GM19324 (cell line): Measurements from ENCODE around the gene GPER1.

Experiments
- ATAC-seq: cut with Tn5 transposase; IDR thresholded peaks from one replicate; pipeline ENCODE4 v1.9.1; 2021; ENCODE audit warnings: mild to moderate bottlenecking, moderate library complexity; ENCODE audit not compliant: unreplicated experiment, low FRiP score

GPER1 gene

DNA sequence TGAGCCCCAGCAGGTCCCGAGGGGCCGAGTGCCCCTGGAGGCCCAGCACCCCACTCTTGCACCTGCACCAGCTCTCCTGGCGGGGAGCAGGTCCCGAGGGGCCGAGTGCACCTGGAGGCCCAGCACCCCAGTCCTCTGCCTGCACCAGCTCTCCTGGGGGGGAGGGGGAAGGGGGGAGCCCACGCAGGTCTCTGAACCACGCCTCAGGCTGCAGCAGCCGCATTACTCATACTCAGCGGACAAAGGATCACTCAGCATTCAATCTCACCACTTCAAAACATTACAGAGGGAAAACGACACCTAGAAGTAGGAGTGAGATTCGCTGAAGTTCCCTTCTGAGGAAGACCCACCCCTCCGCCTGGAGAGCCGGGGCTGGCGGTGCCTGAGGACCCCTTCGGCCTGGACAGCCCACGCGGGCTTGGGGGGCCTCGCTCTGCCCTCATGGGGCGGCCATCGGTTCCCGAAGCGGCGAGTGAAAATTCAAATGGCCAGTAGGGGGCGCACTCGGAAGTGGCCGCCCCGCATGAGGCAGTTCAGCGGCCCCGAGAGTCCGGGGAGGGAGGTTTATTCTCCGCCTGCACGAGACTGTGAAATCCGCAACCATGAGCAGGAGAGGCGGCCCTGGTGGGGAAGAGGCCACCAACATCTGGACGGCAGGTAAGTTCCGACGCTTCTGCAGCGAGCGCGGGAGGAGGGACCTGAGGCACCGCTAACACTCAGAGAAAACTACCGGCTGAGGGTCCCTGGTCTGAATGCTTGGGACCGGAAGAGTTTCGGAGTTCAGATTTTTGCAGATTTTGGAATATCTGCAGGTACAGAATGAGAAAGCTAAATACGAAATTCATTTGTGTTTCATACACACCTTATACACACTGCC, 1.1 kb upstream of the GPER1 start:
- ATAC-seq = peak; percentile 74

GRCh38 chr7:1087465-1087814, 473 bp upstream of the GPER1 start:
- no peak for ATAC-seq

DNA sequence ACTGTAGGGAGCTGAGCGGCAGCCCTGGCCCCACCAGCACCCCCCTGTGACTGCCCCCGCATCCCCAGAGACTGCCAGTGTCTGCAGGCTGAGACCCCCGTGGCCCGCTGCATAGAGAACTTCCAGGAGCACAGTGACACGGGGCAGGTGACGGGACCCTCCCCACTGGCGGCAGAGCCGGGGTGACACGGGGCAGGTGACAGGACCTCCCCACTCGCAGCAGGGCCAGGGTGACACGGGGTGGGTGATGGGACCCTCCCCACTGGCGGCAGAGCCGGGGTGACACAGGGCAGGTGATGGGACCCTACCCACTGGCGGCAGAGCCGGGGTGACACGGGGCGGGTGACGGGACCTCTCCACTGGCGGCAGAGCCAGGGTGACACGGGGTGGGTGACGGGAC, 2.3 kb downstream of the GPER1 start:
- no peak for ATAC-seq

- no peak for ATAC-seq
Observed at GRCh38 chr7:1090686-1091643, 3.1 kb downstream of the GPER1 start.

DNA sequence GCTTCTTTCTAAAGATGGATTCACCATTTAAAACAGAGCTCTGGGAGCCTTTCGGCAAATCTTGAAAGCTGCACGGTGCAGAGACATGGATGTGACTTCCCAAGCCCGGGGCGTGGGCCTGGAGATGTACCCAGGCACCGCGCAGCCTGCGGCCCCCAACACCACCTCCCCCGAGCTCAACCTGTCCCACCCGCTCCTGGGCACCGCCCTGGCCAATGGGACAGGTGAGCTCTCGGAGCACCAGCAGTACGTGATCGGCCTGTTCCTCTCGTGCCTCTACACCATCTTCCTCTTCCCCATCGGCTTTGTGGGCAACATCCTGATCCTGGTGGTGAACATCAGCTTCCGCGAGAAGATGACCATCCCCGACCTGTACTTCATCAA, 3.7 kb downstream of the GPER1 start:
- no peak for ATAC-seq

DNA sequence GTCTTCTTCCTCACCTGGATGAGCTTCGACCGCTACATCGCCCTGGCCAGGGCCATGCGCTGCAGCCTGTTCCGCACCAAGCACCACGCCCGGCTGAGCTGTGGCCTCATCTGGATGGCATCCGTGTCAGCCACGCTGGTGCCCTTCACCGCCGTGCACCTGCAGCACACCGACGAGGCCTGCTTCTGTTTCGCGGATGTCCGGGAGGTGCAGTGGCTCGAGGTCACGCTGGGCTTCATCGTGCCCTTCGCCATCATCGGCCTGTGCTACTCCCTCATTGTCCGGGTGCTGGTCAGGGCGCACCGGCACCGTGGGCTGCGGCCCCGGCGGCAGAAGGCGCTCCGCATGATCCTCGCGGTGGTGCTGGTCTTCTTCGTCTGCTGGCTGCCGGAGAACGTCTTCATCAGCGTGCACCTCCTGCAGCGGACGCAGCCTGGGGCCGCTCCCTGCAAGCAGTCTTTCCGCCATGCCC, 4.3 kb downstream of the GPER1 start:
- no peak for ATAC-seq

DNA sequence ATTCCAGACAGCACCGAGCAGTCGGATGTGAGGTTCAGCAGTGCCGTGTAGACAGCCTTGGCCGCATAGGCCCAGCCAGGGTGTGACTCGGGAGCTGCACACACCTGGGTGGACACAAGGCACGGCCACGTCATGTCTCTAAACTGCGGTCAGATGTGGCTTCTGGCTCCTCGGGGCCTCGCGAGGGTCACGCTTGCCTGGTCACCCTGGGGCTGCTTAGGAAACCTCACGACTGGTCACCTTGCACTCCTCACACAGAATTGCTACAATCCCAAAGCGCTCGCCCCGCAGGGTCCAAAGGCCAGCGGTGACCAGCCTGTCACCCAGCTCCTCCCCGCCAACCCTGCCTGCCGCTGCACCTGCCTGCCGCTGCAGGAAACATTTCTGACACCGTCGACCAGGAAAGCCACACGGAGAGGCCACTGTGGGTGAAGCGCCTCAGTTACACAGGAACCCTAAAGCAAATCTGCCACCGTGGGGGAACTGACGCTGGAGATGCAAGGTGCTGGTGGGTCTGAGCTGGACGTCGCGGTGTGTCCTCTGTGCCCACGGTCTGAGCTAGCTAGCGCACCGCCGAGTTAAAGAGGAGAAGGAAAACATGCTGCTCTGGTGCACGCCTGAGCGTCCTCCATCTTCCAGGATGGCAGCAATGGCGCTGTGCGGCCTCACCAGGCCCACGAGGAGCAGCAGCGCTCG, 5.0 kb downstream of the GPER1 start:
- ATAC-seq = no peak

- no peak for ATAC-seq
Observed at GRCh38 chr7:1093502-1093843, 5.6 kb downstream of the GPER1 start.

DNA sequence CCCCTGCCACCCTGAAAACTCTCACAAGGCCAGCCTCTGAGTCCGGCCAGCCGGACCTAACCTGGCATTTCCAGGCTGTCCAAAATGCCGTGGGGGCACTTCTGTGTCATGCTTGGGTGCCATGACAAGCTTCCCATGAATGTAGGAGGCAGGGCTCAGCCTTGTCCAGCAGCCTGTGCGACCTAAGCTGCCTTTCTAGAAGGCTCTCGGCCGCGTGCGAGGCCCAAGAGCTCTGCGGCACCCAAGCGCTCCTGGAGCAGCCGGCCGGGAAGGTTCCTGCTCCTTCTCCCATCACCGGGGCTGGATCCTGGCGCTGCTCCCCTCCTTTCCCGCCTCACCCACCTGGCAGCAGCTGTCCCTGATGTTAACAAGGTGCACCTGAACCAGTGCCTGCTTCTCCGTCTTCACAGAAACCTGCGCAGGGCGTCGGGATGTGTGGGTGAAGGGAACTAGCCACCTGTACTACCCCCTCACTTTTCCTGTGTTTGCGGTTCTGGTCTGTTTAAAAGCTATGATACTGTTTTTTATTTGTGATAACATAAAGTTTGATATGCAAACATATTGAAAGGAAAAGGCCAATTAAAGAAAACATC, 6.1 kb downstream of the GPER1 start:
- ATAC-seq = no peak

DNA sequence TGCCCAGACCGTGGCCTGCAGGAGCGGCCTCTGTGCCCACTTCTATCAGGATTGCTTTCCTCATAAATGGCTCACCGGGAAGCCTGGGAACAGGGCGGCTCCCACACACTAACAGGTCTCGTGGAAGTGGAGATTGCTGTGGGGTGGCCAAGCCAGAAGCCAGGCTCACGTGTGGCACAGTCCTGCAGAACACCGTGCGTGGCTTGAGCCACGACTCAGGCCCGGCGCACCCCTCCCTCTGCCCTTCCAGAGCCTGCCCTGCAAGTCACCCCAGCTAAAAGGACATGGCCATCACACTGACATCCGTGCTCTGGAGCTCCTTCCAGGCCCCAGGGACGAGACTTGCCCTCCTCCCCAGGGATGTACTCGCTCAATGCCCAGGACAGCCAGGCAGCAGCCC, 7.0 kb downstream of the GPER1 start:
- ATAC-seq = no peak

- ATAC-seq = no peak
Observed at GRCh38 chr7:1095621-1096155, 7.8 kb downstream of the GPER1 start.

GRCh38 chr7:1096156-1097119, 8.5 kb downstream of the GPER1 start:
- ATAC-seq = no peak

GRCh38 chr7:1097120-1097504, 9.2 kb downstream of the GPER1 start:
- no peak for ATAC-seq

- no peak for ATAC-seq
Observed at GRCh38 chr7:1098243-1099153, 10.6 kb downstream of the GPER1 start.

- no peak for ATAC-seq
Observed at GRCh38 chr7:1099154-1099542, 11.2 kb downstream of the GPER1 start.

DNA sequence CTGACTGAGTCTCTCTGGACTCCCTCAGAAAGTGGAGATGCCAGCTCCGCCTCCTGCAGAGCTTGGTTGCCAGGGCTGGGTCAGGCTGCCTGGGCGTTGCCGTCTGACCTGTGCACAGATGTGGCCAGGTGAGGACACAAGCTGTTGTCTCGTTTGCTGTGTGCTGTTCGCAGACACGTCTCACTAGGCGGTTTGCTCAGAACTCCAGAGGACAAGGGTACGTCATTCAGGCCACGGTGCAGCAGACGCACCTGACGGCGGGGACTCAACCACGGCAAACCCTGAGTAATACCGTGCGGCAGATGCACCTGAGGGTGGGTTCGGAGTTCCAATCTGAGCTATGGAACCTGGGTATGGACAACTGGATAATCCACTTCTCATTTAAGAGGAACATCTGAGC, 11.7 kb downstream of the GPER1 start:
- ATAC-seq = no peak

DNA sequence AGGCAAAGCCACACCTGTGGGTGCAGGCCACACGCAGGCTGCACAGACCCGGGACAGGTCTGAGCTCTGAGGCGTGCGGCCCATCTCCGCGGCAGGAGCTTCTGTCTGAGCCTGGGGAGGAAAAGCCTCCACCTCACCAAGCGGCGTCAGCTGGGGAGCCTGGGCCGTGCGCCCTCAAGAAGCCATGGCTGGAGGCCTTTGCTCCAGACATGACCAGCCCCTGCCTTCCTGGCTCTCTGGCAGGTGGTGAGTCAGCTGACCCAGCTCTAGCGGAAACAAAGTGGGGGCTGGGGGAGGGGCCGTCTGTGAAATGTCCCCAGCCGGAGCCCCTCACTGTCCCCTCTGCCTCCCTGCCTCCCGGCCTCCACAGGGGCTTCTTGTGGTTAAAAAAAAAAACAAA, 12.5 kb downstream of the GPER1 start:
- ATAC-seq = no peak

DNA sequence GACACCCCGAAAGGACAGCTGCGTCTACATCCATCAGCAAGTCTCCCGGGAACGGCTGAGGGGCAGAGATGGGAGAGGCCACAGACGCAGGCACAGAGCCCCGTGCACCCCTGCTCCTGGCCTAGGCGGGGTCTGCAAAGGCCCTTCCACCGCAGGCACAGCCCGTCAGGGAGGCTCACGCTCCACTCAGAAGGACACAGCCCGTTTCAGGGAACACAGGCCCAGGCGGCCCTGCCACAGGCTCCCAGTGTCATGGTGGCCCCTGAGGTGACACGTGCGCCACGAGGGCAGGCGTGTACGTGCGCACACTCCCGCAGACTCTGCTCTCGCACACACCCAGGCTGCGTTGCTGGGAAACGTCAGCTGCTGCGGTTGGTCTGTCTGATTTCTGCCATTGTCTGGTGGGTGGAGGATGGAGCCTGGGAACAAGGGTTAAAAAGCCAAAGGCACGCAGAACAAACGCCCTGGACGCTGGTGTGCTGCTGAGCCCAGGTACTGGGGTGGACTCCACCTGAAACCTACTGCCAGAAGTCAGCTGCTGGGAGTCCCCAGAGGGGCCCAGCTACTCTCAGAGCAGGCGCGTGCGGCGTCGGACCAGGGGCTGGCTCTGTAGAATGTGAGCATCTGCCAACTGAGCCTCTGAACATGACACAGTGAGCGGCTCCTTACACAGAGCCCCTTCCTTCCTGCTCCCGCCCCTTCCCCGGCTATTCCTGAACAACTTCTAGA, 13.1 kb downstream of the GPER1 start:
- no peak for ATAC-seq
